Keratinocyte (primary cell): ENCODE results near the gene CBLB. TPM values are rescaled to one million over a fixed set of nuclear protein-coding genes. Genes with fewer than 3 reads are reported as not detected.

ENCODE experiments used
- DNase-seq: peaks from one replicate; pipeline ENCODE4 v3.0.0-alpha.2; 2011; ENCODE audit warnings: low read depth, missing footprints, low spot score
- FAIRE-seq: peaks from 2 replicates; lab custom pipeline; 2011; peaks lifted over from hg19 to GRCh38; lab: Jason Lieb, UNC
- H2AFZ ChIP-seq: 2 replicates; pipeline ENCODE4 v1.6.0; 2012; ENCODE audit warnings: low read length, control low read depth, inconsistent platforms; ENCODE audit not compliant: control insufficient read depth
- H3K27ac ChIP-seq: 2 replicates; pipeline ENCODE4 v1.5.1; 2011; ENCODE audit warnings: low read length; ENCODE audit not compliant: control insufficient read depth, insufficient read depth
- H3K27me3 ChIP-seq: 3 replicates; pipeline ENCODE4 v1.6.0; 2011; ENCODE audit warnings: low read length; ENCODE audit not compliant: control insufficient read depth, insufficient read depth; ENCODE audit errors: extremely low read depth
- H3K36me3 ChIP-seq, 2 experiments: 2 replicates in 1 of 2; 3 replicates in 1 of 2; pipeline ENCODE4 v1.5.1; 2011; ENCODE audit warnings: low read length in 2 of 2, mild to moderate bottlenecking in 1 of 2; ENCODE audit not compliant: control insufficient read depth in 2 of 2, insufficient read depth in 2 of 2; ENCODE audit errors: extremely low read depth in 1 of 2
- H3K4me1 ChIP-seq: 3 replicates; pipeline ENCODE4 v1.5.1; 2011; ENCODE audit warnings: low read length; ENCODE audit not compliant: control insufficient read depth, insufficient read depth; ENCODE audit errors: extremely low read depth
- H3K4me2 ChIP-seq: 3 replicates; pipeline ENCODE4 v1.6.0; 2011; ENCODE audit warnings: low read depth, low read length; ENCODE audit not compliant: control insufficient read depth, insufficient read depth; ENCODE audit errors: extremely low read depth
- H3K4me3 ChIP-seq, 3 experiments: fragments of 200-600 bp in 1 of 3; sonication (generic) in 1 of 3; 2 replicates in 2 of 3; 3 replicates in 1 of 3; pipeline ENCODE4 v1.5.1; 2011 to 2016; ENCODE audit warnings: low read length in 3 of 3, mild to moderate bottlenecking in 3 of 3, control low read depth in 2 of 3, inconsistent platforms in 1 of 3, low read depth in 1 of 3, mixed read lengths in 1 of 3, mixed run types in 1 of 3, moderate library complexity in 1 of 3; ENCODE audit not compliant: control insufficient read depth in 2 of 3, insufficient read depth in 2 of 3; ENCODE audit errors: extremely low read depth in 1 of 3
- H3K79me2 ChIP-seq: 2 replicates; pipeline ENCODE4 v1.6.0; 2012; ENCODE audit warnings: low read length; ENCODE audit not compliant: control insufficient read depth, insufficient read depth
- H3K9ac ChIP-seq: 3 replicates; pipeline ENCODE4 v1.6.0; 2011; ENCODE audit warnings: low read length; ENCODE audit not compliant: control insufficient read depth, insufficient read depth; ENCODE audit errors: extremely low read depth
- H3K9me1 ChIP-seq: 3 replicates; pipeline ENCODE4 v1.6.0; 2011; ENCODE audit warnings: low read length; ENCODE audit not compliant: control insufficient read depth, insufficient read depth; ENCODE audit errors: extremely low read depth
- H3K9me3 ChIP-seq: 2 replicates; pipeline ENCODE4 v1.5.1; 2012; ENCODE audit warnings: low read depth, low read length; ENCODE audit not compliant: control insufficient read depth
- H4K20me1 ChIP-seq: 3 replicates; pipeline ENCODE4 v1.6.0; 2011; ENCODE audit warnings: low read length; ENCODE audit not compliant: control insufficient read depth, insufficient read depth; ENCODE audit errors: extremely low read depth
- CTCF ChIP-seq, 3 experiments: IDR thresholded peaks in 1 of 3; conservative IDR thresholded peaks in 1 of 3; optimal IDR thresholded peaks in 1 of 3; 2 replicates in 2 of 3; 3 replicates in 1 of 3; pipeline versions ENCODE3 to v1.5.1; 2011; ENCODE audit warnings: low read length in 3 of 3, mild to moderate bottlenecking in 3 of 3, moderate library complexity in 2 of 3, control low read depth in 1 of 3, inconsistent platforms in 1 of 3; ENCODE audit not compliant: insufficient read depth in 2 of 3; ENCODE audit errors: extremely low read depth in 1 of 3
- EZH2 ChIP-seq: IDR thresholded peaks from one replicate; pipeline ENCODE4 v1.6.1; 2012; ENCODE audit warnings: inconsistent platforms, mild to moderate bottlenecking, low read length, moderate library complexity
- dilution Hi-C: fragments of 300-500 bp; cut with MboI; formaldehyde crosslinking; loops from one replicate; pipeline ENCODE4 v1.7.0; 2020; ENCODE audit warnings: low sequenced_read_pairs; ENCODE audit not compliant: extremely low pct_ligation_motif_present
- polyA plus RNA-seq, 5 experiments: library from polyadenylated mRNA; depleted of rRNA in 3 of 5; stranded (reverse) in 3 of 5; stranded (forward) in 1 of 5; unstranded in 1 of 5; fragments of >200 nt; gene quantifications; 1 replicate in 1 of 5; 2 replicates in 3 of 5; 3 replicates in 1 of 5; pipeline versions ENCODE4 v1.2.1 to v1.2.3, GENCODE V29; 2011 to 2012; ENCODE audit warnings: missing spikeins in 2 of 5, low read depth in 1 of 5, low replicate concordance in 1 of 5

CBLB gene
- polyA plus RNA-seq, 1 donor (not counting 4 experiments of a cell fraction or from before 2014, with no cell fraction given), result 13.6 TPM

GRCh38 chr3:105744202-105744601 lies 124.6 kb downstream of the CBLB start:
- FAIRE-seq, result no peak
- no peak for DNase-seq
- H2AFZ ChIP-seq, result no peak overlapping the region

GRCh38 chr3:105733356-105733755 lies 135.5 kb downstream of the CBLB start:
- dilution Hi-C loops, result no loop called here
- DNase-seq, result no peak
- no peaks in the 10 kb centered on the region for H3K79me2 ChIP-seq

More at GRCh38 chr3:105744202-105744601, 124.6 kb downstream of the CBLB start:
- Histone ChIP-seq H3K9me1 (no peaks in the 10 kb centered on the region), H3K9me3 (no peaks in the 10 kb centered on the region), H3K79me2 (no peaks in the 10 kb centered on the region), H4K20me1 (no peaks in the 10 kb centered on the region), H3K9ac (no peak overlapping the region), H3K4me3 (no peak overlapping the region), H3K27me3 (no peaks in the 10 kb centered on the region), H3K4me2 (no peak overlapping the region), H3K4me1 (peaks cover 19% of the 10 kb centered on the region), H3K27ac (no peak overlapping the region), H3K36me3 (no peaks in the 10 kb centered on the region)
- dilution Hi-C loops, result no loop called here
- no peak for TF ChIP-seq EZH2
- TF ChIP-seq CTCF (optimal IDR thresholded peaks at IDR 0.05 in 1 of 3, IDR thresholded peaks at IDR 0.05 in 1 of 3, conservative IDR thresholded peaks at IDR 0.05 in 1 of 3; ENCODE audit: extremely low read depth in 1 of 3, insufficient read depth in 2 of 3, low read length in 3 of 3), result no peak

More at GRCh38 chr3:105733356-105733755, 135.5 kb downstream of the CBLB start:
- H3K4me1 ChIP-seq, result no peaks in the 10 kb centered on the region
- FAIRE-seq, result no peak
- no peaks in the 10 kb centered on the region for H4K20me1 ChIP-seq
- no peak overlapping the region for H3K27ac ChIP-seq
- H3K9me1 ChIP-seq, result no peaks in the 10 kb centered on the region
- H3K9me3 ChIP-seq, result no peaks in the 10 kb centered on the region
- H3K9ac ChIP-seq, result no peak overlapping the region
- no peak overlapping the region for H3K4me3 ChIP-seq
- no peak overlapping the region for H2AFZ ChIP-seq
- no peaks in the 10 kb centered on the region for H3K36me3 ChIP-seq
- no peaks in the 10 kb centered on the region for H3K27me3 ChIP-seq
- no peak for TF ChIP-seq CTCF (optimal IDR thresholded peaks at IDR 0.05 in 1 of 3, IDR thresholded peaks at IDR 0.05 in 1 of 3, conservative IDR thresholded peaks at IDR 0.05 in 1 of 3; ENCODE audit: extremely low read depth in 1 of 3, insufficient read depth in 2 of 3, low read length in 3 of 3)
- TF ChIP-seq EZH2, result no peak
- no peak overlapping the region for H3K4me2 ChIP-seq
